SK-N-SH treated with all-trans-retinoic acid at 6 μM for 48 hours (cell line): Measurements from ENCODE around the gene ATP1B3.

ENCODE experiments used
- ATAC-seq: fragments of 200-7000 bp; cut with Tn5 transposase; 3 replicates; pipeline ENCODE4 v1.9.1; 2020; ENCODE audit warnings: mild to moderate bottlenecking, moderate library complexity
- ARNTL ChIP-seq: fragments of 450-650 bp; formaldehyde crosslinking; IDR thresholded peaks from 2 replicates; pipeline ENCODE4 v1.5.0; 2020; ENCODE audit warnings: low read depth, mild to moderate bottlenecking, moderate library complexity, borderline replicate concordance
- CSDC2 ChIP-seq: fragments of 250-450 bp; sonication (Bioruptor Pico); IDR thresholded peaks from 2 replicates; pipeline ENCODE4 v1.5.0; 2020; ENCODE audit warnings: mild to moderate bottlenecking, moderate library complexity
- ESRRG ChIP-seq: fragments of 250-450 bp; sonication (Bioruptor Pico); IDR thresholded peaks from 2 replicates; pipeline ENCODE4 v1.6.1; 2021; ENCODE audit warnings: mild to moderate bottlenecking
- GLIS3 ChIP-seq: fragments of 250-450 bp; sonication (Bioruptor Pico); IDR thresholded peaks from 2 replicates; pipeline ENCODE4 v1.5.0; 2020; ENCODE audit warnings: mild to moderate bottlenecking, moderate library complexity
- ISL1 ChIP-seq: fragments of 250-450 bp; sonication (Bioruptor Pico); IDR thresholded peaks from 2 replicates; pipeline ENCODE4 v2.1.2; 2022; ENCODE audit warnings: mild to moderate bottlenecking, moderate library complexity
- OSR1 ChIP-seq: fragments of 250-450 bp; sonication (Bioruptor Pico); IDR thresholded peaks from 2 replicates; pipeline ENCODE4 v1.8.0; 2022; ENCODE audit warnings: moderate library complexity, mild to moderate bottlenecking, inconsistent platforms
- PATZ1 ChIP-seq: fragments of 250-450 bp; sonication (Bioruptor Pico); IDR thresholded peaks from 2 replicates; pipeline ENCODE4 v1.8.0; 2020; ENCODE audit warnings: mild to moderate bottlenecking, moderate library complexity, borderline replicate concordance
- PPARA ChIP-seq: fragments of 250-450 bp; sonication (Bioruptor Pico); IDR thresholded peaks from 2 replicates; pipeline ENCODE4 v1.5.0; 2020; ENCODE audit warnings: mild to moderate bottlenecking, borderline replicate concordance
- RARB ChIP-seq: fragments of 250-450 bp; sonication (Bioruptor Pico); IDR thresholded peaks from 2 replicates; pipeline ENCODE4 v1.8.0; 2021; ENCODE audit warnings: mild to moderate bottlenecking, moderate library complexity
- SNAI2 ChIP-seq: fragments of 250-450 bp; sonication (Bioruptor Pico); IDR thresholded peaks from 2 replicates; pipeline ENCODE4 v1.5.0; 2020; ENCODE audit warnings: mild to moderate bottlenecking, moderate library complexity
- TCF4 ChIP-seq: fragments of 250-450 bp; sonication (Bioruptor Pico); IDR thresholded peaks from 2 replicates; pipeline ENCODE4 v1.8.0; 2021; ENCODE audit warnings: mild to moderate bottlenecking, moderate library complexity, borderline replicate concordance
- ZC3H10 ChIP-seq: fragments of 250-450 bp; sonication (Bioruptor Pico); IDR thresholded peaks from 2 replicates; pipeline ENCODE4 v1.5.1; 2021; ENCODE audit warnings: mild to moderate bottlenecking, moderate library complexity
- ZFP3 ChIP-seq: fragments of 250-450 bp; sonication (Bioruptor Pico); IDR thresholded peaks from 2 replicates; pipeline ENCODE4 v1.5.0; 2020; ENCODE audit warnings: mild to moderate bottlenecking, moderate library complexity
- ZFP30 ChIP-seq: fragments of 450-650 bp; formaldehyde crosslinking; IDR thresholded peaks from 2 replicates; pipeline ENCODE4 v1.5.0; 2022; ENCODE audit warnings: mild to moderate bottlenecking, moderate library complexity
- ZNF565 ChIP-seq: fragments of 450-650 bp; formaldehyde crosslinking; conservative IDR thresholded peaks from 2 replicates; pipeline ENCODE4 v1.5.0; 2020; ENCODE audit warnings: low read depth, mild to moderate bottlenecking, moderate library complexity
- ZNF70 ChIP-seq: fragments of 450-650 bp; formaldehyde crosslinking; IDR thresholded peaks from 2 replicates; pipeline ENCODE4 v1.5.0; 2020; ENCODE audit warnings: mild to moderate bottlenecking, moderate library complexity
- ZNF8 ChIP-seq: fragments of 450-650 bp; formaldehyde crosslinking; IDR thresholded peaks from 2 replicates; pipeline ENCODE4 v1.5.0; 2020; ENCODE audit warnings: mild to moderate bottlenecking, moderate library complexity
- TF ChIP-seq, protein P1 (sequence below): fragments of 250-450 bp; sonication (Bioruptor Pico); IDR thresholded peaks from 2 replicates; pipeline ENCODE4 v1.5.1; 2020; ENCODE audit warnings: low read depth, mild to moderate bottlenecking, moderate library complexity
- TF ChIP-seq, protein P2 (sequence below): fragments of 250-450 bp; sonication (Bioruptor Pico); IDR thresholded peaks from 2 replicates; pipeline ENCODE4 v1.5.1; 2021; ENCODE audit warnings: mild to moderate bottlenecking, moderate library complexity
- TF ChIP-seq, protein P3 (sequence below): fragments of 250-450 bp; sonication (Bioruptor Pico); IDR thresholded peaks from 2 replicates; pipeline ENCODE4 v1.8.0; 2021; ENCODE audit warnings: low read depth, mild to moderate bottlenecking, moderate library complexity, borderline replicate concordance

The ATP1B3 gene

DNA sequence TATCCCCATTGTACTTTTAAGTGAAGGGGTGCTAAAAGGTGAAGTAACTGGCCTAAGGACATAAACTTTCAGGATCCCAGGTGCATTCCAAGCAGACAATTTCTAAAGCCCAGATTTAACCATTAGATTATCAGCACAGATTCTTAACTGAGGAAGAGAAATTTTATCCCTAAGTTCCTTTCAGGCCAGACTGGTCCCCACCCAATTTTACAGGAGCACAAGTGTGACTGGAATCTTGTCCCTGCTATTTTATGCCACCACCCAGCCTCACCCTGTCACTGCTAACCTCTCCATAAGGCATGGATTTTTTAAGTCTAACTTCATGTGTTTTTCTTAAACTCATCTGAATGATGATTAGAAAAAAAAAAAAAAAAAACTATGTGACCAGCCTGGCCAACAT is 37.1 kb upstream of the ATP1B3 start:
- no peak for TF ChIP-seq ZFP30
- no peak for TF ChIP-seq SNAI2 (CRISPR knock-in tag)
- no peak for TF ChIP-seq TCF4 (CRISPR knock-in tag)
- TF ChIP-seq ZNF565 (CRISPR knock-in tag): no peak
- no peak for TF ChIP-seq ZNF8
- TF ChIP-seq, protein P1, sequence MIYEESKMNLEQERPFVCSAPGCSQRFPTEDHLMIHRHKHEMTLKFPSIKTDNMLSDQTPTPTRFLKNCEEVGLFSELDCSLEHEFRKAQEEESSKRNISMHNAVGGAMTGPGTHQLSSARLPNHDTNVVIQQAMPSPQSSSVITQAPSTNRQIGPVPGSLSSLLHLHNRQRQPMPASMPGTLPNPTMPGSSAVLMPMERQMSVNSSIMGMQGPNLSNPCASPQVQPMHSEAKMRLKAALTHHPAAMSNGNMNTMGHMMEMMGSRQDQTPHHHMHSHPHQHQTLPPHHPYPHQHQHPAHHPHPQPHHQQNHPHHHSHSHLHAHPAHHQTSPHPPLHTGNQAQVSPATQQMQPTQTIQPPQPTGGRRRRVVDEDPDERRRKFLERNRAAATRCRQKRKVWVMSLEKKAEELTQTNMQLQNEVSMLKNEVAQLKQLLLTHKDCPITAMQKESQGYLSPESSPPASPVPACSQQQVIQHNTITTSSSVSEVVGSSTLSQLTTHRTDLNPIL: no peak
- TF ChIP-seq ISL1: no peak
- TF ChIP-seq, protein P2, sequence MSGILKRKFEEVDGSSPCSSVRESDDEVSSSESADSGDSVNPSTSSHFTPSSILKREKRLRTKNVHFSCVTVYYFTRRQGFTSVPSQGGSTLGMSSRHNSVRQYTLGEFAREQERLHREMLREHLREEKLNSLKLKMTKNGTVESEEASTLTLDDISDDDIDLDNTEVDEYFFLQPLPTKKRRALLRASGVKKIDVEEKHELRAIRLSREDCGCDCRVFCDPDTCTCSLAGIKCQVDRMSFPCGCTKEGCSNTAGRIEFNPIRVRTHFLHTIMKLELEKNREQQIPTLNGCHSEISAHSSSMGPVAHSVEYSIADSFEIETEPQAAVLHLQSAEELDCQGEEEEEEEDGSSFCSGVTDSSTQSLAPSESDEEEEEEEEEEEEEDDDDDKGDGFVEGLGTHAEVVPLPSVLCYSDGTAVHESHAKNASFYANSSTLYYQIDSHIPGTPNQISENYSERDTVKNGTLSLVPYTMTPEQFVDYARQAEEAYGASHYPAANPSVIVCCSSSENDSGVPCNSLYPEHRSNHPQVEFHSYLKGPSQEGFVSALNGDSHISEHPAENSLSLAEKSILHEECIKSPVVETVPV (CRISPR knock-in tag): no peak
- no peak for TF ChIP-seq ZC3H10 (CRISPR knock-in tag)
- no peak for ATAC-seq

- TF ChIP-seq ZNF70 (CRISPR knock-in tag) (no peak), ZC3H10 (CRISPR knock-in tag) (no peak), ZFP3 (no peak), ESRRG (CRISPR knock-in tag) (no peak), GLIS3 (CRISPR knock-in tag) (no peak), ARNTL (CRISPR knock-in tag) (no peak), ZNF565 (CRISPR knock-in tag) (no peak), CSDC2 (CRISPR knock-in tag) (no peak), OSR1 (CRISPR knock-in tag) (no peak), TCF4 (CRISPR knock-in tag) (no peak)
- TF ChIP-seq, protein P2 (CRISPR knock-in tag): no peak
- no peak for ATAC-seq
Measured at GRCh38 chr3:141840737-141841544, 35.5 kb upstream of the ATP1B3 start.

GRCh38 chr3:141844108-141844507 is 32.3 kb upstream of the ATP1B3 start:
- TF ChIP-seq PPARA (CRISPR knock-in tag) (no peak), ZNF70 (CRISPR knock-in tag) (no peak), PATZ1 (CRISPR knock-in tag) (no peak), RARB (CRISPR knock-in tag) (no peak), TCF4 (CRISPR knock-in tag) (no peak), ARNTL (CRISPR knock-in tag) (no peak), ZFP3 (no peak), ESRRG (CRISPR knock-in tag) (no peak), CSDC2 (CRISPR knock-in tag) (no peak), OSR1 (CRISPR knock-in tag) (no peak), ISL1 (no peak), GLIS3 (CRISPR knock-in tag) (no peak)
- TF ChIP-seq, protein P3, sequence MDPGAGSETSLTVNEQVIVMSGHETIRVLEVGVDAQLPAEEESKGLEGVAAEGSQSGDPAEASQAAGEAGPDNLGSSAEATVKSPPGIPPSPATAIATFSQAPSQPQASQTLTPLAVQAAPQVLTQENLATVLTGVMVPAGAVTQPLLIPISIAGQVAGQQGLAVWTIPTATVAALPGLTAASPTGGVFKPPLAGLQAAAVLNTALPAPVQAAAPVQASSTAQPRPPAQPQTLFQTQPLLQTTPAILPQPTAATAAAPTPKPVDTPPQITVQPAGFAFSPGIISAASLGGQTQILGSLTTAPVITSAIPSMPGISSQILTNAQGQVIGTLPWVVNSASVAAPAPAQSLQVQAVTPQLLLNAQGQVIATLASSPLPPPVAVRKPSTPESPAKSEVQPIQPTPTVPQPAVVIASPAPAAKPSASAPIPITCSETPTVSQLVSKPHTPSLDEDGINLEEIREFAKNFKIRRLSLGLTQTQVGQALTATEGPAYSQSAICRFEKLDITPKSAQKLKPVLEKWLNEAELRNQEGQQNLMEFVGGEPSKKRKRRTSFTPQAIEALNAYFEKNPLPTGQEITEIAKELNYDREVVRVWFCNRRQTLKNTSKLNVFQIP (CRISPR knock-in tag): no peak
- ATAC-seq: no peak
